Umbilical cord (tissue), 2 donors: ENCODE results near the gene SLC9A4. TPM values are rescaled to one million over a fixed set of nuclear protein-coding genes. Genes with fewer than 3 reads are reported as not detected.
"Not testable (repeated sequence)": the region's sequence is repeated elsewhere in the genome, so short reads cannot be mapped to it uniquely, and the experiment has no call there.

ENCODE experiments used
- DNase-seq: peaks from one replicate; pipeline ENCODE4 v3.0.0-alpha.2; 2015; ENCODE audit warnings: low spot score
- total RNA-seq: library from RNA; depleted of rRNA; stranded (reverse); fragments of >200 nt; gene quantifications from one replicate; pipeline ENCODE4 v1.2.3, GENCODE V29; 2014; ENCODE audit warnings: low replicate concordance; ENCODE audit not compliant: insufficient read depth

Gene SLC9A4
- total RNA-seq, 1 donor from 2014 or later = 1.2 TPM

- no peak for DNase-seq
Observed at GRCh38 chr2:102547462-102547861, 74.4 kb downstream of the SLC9A4 start.

GRCh38 chr2:102549027-102549426 is 76.0 kb downstream of the SLC9A4 start:
- no peak for DNase-seq

GRCh38 chr2:102550151-102550550 is 77.1 kb downstream of the SLC9A4 start:
- DNase-seq = no peak

GRCh38 chr2:102551329-102552096 is 78.5 kb downstream of the SLC9A4 start:
- DNase-seq = peak; percentile 22

- DNase-seq = no peak
Observed at GRCh38 chr2:102553601-102554000, 80.6 kb downstream of the SLC9A4 start.

- DNase-seq = no peak
Observed at GRCh38 chr2:102558463-102558862, 85.4 kb downstream of the SLC9A4 start.

GRCh38 chr2:102562542-102562941 is 89.5 kb downstream of the SLC9A4 start:
- DNase-seq = not testable (repeated sequence)

GRCh38 chr2:102575888-102576287 is 102.9 kb downstream of the SLC9A4 start:
- no peak for DNase-seq

GRCh38 chr2:102578376-102578775 is 105.3 kb downstream of the SLC9A4 start:
- no peak for DNase-seq

- no peak for DNase-seq
Observed at GRCh38 chr2:102581911-102582310, 108.9 kb downstream of the SLC9A4 start.

GRCh38 chr2:102582845-102583244 is 109.8 kb downstream of the SLC9A4 start:
- no peak for DNase-seq

Other genes with a start within 250 kb of the SLC9A4 start
- gene IL1RL1, start 161.7 kb upstream of the SLC9A4 start, total RNA-seq = 4.6 TPM
- gene IL18R1, start 117.4 kb upstream of the SLC9A4 start, total RNA-seq = 6.7 TPM
- gene IL18RAP, start 50.1 kb upstream of the SLC9A4 start, total RNA-seq = 5.5 TPM
- gene SLC9A2, start 146.3 kb downstream of the SLC9A4 start, total RNA-seq = 5.1 TPM